ENCODE measurements around the gene TTC38. TPM values are rescaled to one million over a fixed set of nuclear protein-coding genes. Genes with fewer than 3 reads are reported as not detected.

TTC38 gene
- total and polyA plus RNA-seq, 2 donors (not counting 3 experiments of a cell fraction or from before 2014, with no cell fraction given) = 31.6 to 39.7 TPM

DNA sequence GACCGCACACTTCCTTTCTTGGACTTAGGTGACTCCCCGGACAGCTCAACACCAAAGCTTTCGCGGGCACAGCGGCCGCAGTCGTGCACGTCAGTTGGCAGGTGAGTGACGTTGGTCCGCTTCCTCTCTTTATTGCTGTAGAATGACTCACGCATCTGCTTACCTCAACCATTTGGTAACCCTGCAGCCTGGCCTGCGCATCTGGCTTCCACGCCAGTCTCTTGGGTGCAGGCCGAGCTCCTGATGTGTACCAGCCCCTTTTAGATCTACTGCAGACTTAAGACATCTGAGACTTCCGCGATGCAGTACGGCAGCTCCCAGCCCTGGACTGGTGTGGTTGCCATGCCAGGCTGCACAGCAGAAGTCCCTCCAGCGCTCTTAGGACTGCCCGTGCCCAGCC is 55.4 kb downstream of the TTC38 start:
- DNase-seq (ENCODE audit: low read depth, low spot score) (no peak), FAIRE-seq (no peak)
- Histone ChIP-seq H3K4me2 (ENCODE audit: insufficient read depth, low read length) (no peak overlapping the region), H2AFZ (ENCODE audit: low read depth, low read length) (no peak overlapping the region), H3K36me3 (ENCODE audit: control insufficient read depth in 2 of 2, extremely low read depth in 1 of 2, insufficient read depth in 2 of 2, low read length in 2 of 2) (peaks cover 3 to 6% of the 10 kb centered on the region in 2 experiments), H3K4me1 (ENCODE audit: control insufficient read depth, extremely low read depth, insufficient read depth, low read length) (no peaks in the 10 kb centered on the region), H3K27me3 (ENCODE audit: control insufficient read depth in 2 of 2, insufficient read depth in 2 of 2, low read length in 2 of 2) (no peaks in the 10 kb centered on the region), H3K79me2 (ENCODE audit: control insufficient read depth, insufficient read depth, low read length) (peaks cover 26% of the 10 kb centered on the region), H3K4me3 (replicated peaks in 1 of 3; ENCODE audit: insufficient read depth in 1 of 3, low read depth in 1 of 3, low read length in 3 of 3) (no peak overlapping the region), H3K9me3 (replicated peaks; ENCODE audit: control insufficient read depth, insufficient read depth, low read length) (no peaks in the 10 kb centered on the region), H3K9me1 (replicated peaks; ENCODE audit: control insufficient read depth, extremely low read depth, insufficient read depth, low read length) (no peaks in the 10 kb centered on the region), H4K20me1 (replicated peaks; ENCODE audit: control insufficient read depth, extremely low read depth, insufficient read depth, low read length) (no peaks in the 10 kb centered on the region), H3K27ac (ENCODE audit: insufficient read depth, low read depth, low read length) (no peak overlapping the region), H3K9ac (replicated peaks; ENCODE audit: extremely low read depth, insufficient read depth, low read length) (no peak overlapping the region)
- ChIA-PET POLR2A (no interaction called here), CTCF (interaction anchor here (1.2 to 1.4 kb wide), 2 partner anchors 10 to 13 kb away, joined by 3 to 5 read pairs; partner anchors contain the start of gene TRMU)
- no peak for TF ChIP-seq JUN (IDR thresholded peaks at IDR 0.05; ENCODE audit: borderline replicate concordance, insufficient read depth, insufficient read length, low read depth)
- no peak for TF ChIP-seq FOS (IDR thresholded peaks at IDR 0.05; ENCODE audit: borderline replicate concordance, insufficient read depth, low read length)
- TF ChIP-seq MYC (IDR thresholded peaks at IDR 0.05; ENCODE audit: low read depth, low read length) = no peak
- TF ChIP-seq, protein P1, sequence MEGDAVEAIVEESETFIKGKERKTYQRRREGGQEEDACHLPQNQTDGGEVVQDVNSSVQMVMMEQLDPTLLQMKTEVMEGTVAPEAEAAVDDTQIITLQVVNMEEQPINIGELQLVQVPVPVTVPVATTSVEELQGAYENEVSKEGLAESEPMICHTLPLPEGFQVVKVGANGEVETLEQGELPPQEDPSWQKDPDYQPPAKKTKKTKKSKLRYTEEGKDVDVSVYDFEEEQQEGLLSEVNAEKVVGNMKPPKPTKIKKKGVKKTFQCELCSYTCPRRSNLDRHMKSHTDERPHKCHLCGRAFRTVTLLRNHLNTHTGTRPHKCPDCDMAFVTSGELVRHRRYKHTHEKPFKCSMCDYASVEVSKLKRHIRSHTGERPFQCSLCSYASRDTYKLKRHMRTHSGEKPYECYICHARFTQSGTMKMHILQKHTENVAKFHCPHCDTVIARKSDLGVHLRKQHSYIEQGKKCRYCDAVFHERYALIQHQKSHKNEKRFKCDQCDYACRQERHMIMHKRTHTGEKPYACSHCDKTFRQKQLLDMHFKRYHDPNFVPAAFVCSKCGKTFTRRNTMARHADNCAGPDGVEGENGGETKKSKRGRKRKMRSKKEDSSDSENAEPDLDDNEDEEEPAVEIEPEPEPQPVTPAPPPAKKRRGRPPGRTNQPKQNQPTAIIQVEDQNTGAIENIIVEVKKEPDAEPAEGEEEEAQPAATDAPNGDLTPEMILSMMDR (IDR thresholded peaks at IDR 0.05; ENCODE audit: extremely low read depth in 1 of 2, insufficient read depth in 1 of 2, low read depth in 1 of 2, low read length in 2 of 2) = no peak
- TF ChIP-seq POLR2AphosphoS5 (IDR thresholded peaks at IDR 0.05; ENCODE audit: insufficient read depth, low read depth, low read length) = no peak
- TF ChIP-seq, protein P2, sequence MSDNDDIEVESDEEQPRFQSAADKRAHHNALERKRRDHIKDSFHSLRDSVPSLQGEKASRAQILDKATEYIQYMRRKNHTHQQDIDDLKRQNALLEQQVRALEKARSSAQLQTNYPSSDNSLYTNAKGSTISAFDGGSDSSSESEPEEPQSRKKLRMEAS (IDR thresholded peaks at IDR 0.05; ENCODE audit: insufficient read depth, insufficient read length) = no peak
- no peak for TF ChIP-seq POLR2A (IDR thresholded peaks at IDR 0.05; ENCODE audit: low read depth, low read length)
- TF ChIP-seq GATA2 (IDR thresholded peaks at IDR 0.05; ENCODE audit: insufficient read depth, insufficient read length, low read depth, low read length) = no peak
- TF ChIP-seq EZH2 (IDR thresholded peaks at IDR 0.05; ENCODE audit: borderline replicate concordance, low read depth, low read length, severe bottlenecking) = no peak
- no TSS peak for BruUV-seq (replicated peaks)
- intact Hi-C loops (cut with micrococcal nuclease) (no loop called here), dilution Hi-C loops (cut with MboI; ENCODE audit: extremely low pct_ligation_motif_present, low sequenced_read_pairs) (no loop called here)

Measured in endothelial cell of umbilical vein (primary cell).